Progenitor cell of endocrine pancreas (in vitro differentiated cells): Measurements from ENCODE around the gene CCDC82. TPM values are rescaled to one million over a fixed set of nuclear protein-coding genes. Genes with fewer than 3 reads are reported as not detected.
"Not testable (repeated sequence)": the region's sequence is repeated elsewhere in the genome, so short reads cannot be mapped to it uniquely, and the experiment has no call there.

Experiments
- DNase-seq: peaks from one replicate; pipeline ENCODE4 v3.0.0; 2021; ENCODE audit warnings: low spot score; ENCODE audit not compliant: unreplicated experiment
- H3K27ac Mint-ChIP-seq: 2 replicates; pipeline ENCODE4 v1.8.0; 2021; ENCODE audit warnings: mild to moderate bottlenecking, moderate library complexity, mixed read lengths
- H3K27me3 Mint-ChIP-seq: 2 replicates; pipeline ENCODE4 v1.8.0; 2021; ENCODE audit warnings: mixed read lengths
- H3K36me3 Mint-ChIP-seq: 2 replicates; pipeline ENCODE4 v1.8.0; 2022; ENCODE audit warnings: mixed read lengths; ENCODE audit not compliant: insufficient read depth
- H3K4me1 Mint-ChIP-seq: 2 replicates; pipeline ENCODE4 v1.8.0; 2021; ENCODE audit warnings: low read depth, mixed read lengths
- H3K4me3 Mint-ChIP-seq: 2 replicates; pipeline ENCODE4 v1.8.0; 2021; ENCODE audit warnings: low read depth, mild to moderate bottlenecking, moderate library complexity, mixed read lengths
- H3K9me3 Mint-ChIP-seq: 2 replicates; pipeline ENCODE4 v1.8.0; 2021; ENCODE audit warnings: low read depth, mixed read lengths
- CTCF ChIP-seq: fragments of 200-600 bp; sonication (generic); IDR thresholded peaks from one replicate; pipeline ENCODE4 v1.5.0; 2021; ENCODE audit warnings: antibody characterized with exemption, mild to moderate bottlenecking; ENCODE audit not compliant: unreplicated experiment
- total RNA-seq: library from RNA; stranded (reverse); gene quantifications from 2 replicates; pipeline ENCODE4 v1.2.1, GENCODE V29; 2021

CCDC82 gene
- total RNA-seq, 1 donor from 2014 or later: 26.3 TPM

DNA sequence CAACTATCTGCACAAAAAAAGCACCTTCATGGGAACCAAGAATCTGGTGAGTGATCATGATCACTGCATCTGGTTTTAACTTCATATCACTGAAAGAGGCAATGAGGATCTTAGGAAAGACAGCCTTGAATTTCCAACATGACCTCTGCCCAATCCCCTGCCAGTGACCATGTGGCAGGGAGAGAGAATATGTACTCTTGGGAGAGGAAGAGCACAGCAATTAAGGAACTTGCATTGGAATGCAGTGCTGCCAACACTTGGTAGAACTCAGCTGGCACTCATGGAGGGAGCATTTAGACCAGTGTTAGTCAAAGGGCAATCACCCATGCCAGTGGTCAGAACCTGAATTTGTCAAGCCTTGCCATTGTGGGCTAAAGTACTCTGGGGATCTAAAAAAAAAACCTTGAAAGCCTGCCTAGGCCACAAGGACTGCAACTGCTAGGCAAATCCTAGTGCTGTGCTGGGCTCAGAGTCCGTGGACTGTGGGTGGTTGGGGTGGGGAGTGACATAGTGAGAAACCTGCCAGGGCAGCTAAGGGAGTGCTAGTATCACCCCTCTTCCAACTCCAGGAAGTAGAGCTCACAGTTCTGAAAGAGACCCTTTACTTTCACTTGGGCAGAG is 23.2 kb upstream of the CCDC82 start:
- no peak for TF ChIP-seq CTCF
- H3K36me3 Mint-ChIP-seq: no peaks in the 10 kb centered on the region
- no peaks in the 10 kb centered on the region for H3K4me1 Mint-ChIP-seq
- H3K9me3 Mint-ChIP-seq: peaks cover 6% of the 10 kb centered on the region
- H3K27me3 Mint-ChIP-seq: no peaks in the 10 kb centered on the region
- no peak for DNase-seq
- H3K27ac Mint-ChIP-seq: no peak overlapping the region
- no peak overlapping the region for H3K4me3 Mint-ChIP-seq

DNA sequence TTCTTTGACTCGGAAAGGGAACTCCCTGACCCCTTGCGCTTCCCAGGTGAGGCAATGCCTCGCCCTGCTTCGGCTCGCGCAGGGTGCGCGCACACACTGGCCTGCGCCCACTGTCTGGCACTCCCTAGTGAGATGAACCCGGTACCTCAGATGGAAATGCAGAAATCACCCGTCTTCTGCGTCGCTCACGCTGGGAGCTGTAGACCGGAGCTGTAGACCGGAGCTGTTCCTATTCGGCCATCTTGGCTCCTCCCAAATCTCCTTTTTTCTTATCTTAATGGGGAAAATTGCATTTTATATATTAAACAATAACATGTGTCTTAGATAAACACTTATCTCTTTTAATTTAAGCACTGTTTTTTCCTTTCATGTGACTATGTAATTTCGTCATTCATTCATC is 21.7 kb upstream of the CCDC82 start:
- not testable (repeated sequence) for H3K4me1 Mint-ChIP-seq, H3K36me3 Mint-ChIP-seq, H3K9me3 Mint-ChIP-seq, DNase-seq, H3K27me3 Mint-ChIP-seq
- Mint-ChIP-seq H3K4me3 (peak overlapping the region; percentile 78), H3K27ac (peak overlapping the region; percentile 94)

DNA sequence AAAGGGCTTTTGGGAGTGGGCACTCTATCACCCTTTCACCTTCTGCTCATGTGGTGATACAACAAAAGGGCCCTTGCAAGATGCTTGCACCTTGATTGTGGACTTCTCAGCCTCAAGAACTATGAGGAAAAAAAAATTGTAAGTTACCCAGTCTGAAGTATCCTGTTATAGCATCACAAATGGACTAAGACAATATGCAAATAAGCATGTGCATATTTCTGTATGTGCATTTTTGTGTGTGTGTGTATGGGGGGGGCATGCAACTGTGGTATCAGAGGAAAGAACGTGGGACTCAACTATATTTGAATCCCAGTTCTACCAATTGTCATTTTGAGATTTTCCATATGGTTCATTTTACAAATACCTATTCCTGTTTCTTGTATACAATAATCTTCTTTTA is 11.0 kb upstream of the CCDC82 start:
- Mint-ChIP-seq H3K36me3 (no peaks in the 10 kb centered on the region), H3K27me3 (no peaks in the 10 kb centered on the region), H3K4me3 (no peak overlapping the region), H3K4me1 (no peaks in the 10 kb centered on the region), H3K27ac (no peak overlapping the region), H3K9me3 (peaks cover 22% of the 10 kb centered on the region)
- TF ChIP-seq CTCF: no peak
- DNase-seq: no peak

DNA sequence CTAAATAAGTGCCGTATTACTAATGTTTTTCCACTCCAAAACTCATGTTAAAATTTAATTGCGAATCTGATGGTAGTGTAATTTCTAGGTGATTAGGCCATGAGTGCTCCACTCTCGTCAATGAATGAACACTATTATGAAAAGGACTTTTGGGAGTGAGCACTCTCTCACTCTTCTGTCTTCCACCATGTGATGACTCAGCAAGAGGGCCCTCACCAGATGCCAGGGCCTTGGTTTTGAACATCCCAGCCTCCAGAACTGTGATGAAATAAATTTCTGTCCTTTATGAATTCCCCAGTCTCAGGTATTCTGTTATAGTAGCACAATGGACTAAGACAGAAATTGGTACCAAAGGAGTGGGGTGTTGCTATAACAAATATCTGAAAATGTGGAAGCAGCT is 8.2 kb upstream of the CCDC82 start:
- Mint-ChIP-seq H3K27ac (no peak overlapping the region), H3K4me1 (no peaks in the 10 kb centered on the region), H3K27me3 (no peaks in the 10 kb centered on the region), H3K36me3 (no peaks in the 10 kb centered on the region), H3K9me3 (peaks cover 9% of the 10 kb centered on the region), H3K4me3 (no peak overlapping the region)
- TF ChIP-seq CTCF: no peak
- DNase-seq: no peak

- H3K27me3 Mint-ChIP-seq: no peaks in the 10 kb centered on the region
- DNase-seq: no peak
- no peaks in the 10 kb centered on the region for H3K4me1 Mint-ChIP-seq
- peaks cover under 1% of the 10 kb centered on the region for H3K9me3 Mint-ChIP-seq
- peaks cover 3% of the 10 kb centered on the region for H3K36me3 Mint-ChIP-seq
- H3K4me3 Mint-ChIP-seq: no peak overlapping the region
- H3K27ac Mint-ChIP-seq: no peak overlapping the region
- no peak for TF ChIP-seq CTCF
Observed at GRCh38 chr11:96396637-96397036, 6.9 kb upstream of the CCDC82 start.

GRCh38 chr11:96394773-96395172 is 5.1 kb upstream of the CCDC82 start:
- TF ChIP-seq CTCF: no peak
- no peaks in the 10 kb centered on the region for H3K27me3 Mint-ChIP-seq
- peaks cover 14% of the 10 kb centered on the region for H3K36me3 Mint-ChIP-seq
- DNase-seq: no peak
- H3K27ac Mint-ChIP-seq: no peak overlapping the region
- H3K4me1 Mint-ChIP-seq: peaks cover 3% of the 10 kb centered on the region
- no peak overlapping the region for H3K4me3 Mint-ChIP-seq
- peaks cover 12% of the 10 kb centered on the region for H3K9me3 Mint-ChIP-seq
